CD1c-positive myeloid dendritic cell (primary cell): ENCODE results near the gene DLGAP3.
"Not testable (repeated sequence)": the region's sequence is repeated elsewhere in the genome, so short reads cannot be mapped to it uniquely, and the experiment has no call there.

ENCODE experiments used
- DNase-seq: peaks from one replicate; pipeline ENCODE4 v3.0.0-alpha.2; 2016; ENCODE audit errors: extremely low spot score

DLGAP3 gene

DNA sequence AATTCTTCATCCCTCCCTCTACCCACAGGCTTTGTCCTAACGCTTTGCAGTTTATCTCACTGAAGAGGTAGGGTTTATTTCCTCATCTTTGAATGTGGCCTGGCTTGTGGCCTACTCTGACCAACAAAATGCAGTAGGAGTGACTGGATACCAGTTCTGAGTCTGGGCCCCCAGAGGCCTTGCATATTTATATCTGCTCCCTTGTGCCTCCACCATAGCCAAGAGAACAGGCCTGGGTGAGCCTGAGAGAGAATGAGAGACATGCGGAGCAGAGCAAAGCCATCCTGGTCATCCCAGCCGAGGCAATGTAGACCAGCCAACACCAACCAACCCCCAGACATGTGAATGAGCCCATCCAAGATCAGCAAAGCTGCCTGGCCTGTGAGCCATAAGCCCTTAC, 100.2 kb downstream of the DLGAP3 start:
- no peak for DNase-seq

GRCh38 chr1:34828611-34829010, 100.8 kb downstream of the DLGAP3 start:
- no peak for DNase-seq

GRCh38 chr1:34827341-34827941, 102.0 kb downstream of the DLGAP3 start:
- DNase-seq, result no peak

DNA sequence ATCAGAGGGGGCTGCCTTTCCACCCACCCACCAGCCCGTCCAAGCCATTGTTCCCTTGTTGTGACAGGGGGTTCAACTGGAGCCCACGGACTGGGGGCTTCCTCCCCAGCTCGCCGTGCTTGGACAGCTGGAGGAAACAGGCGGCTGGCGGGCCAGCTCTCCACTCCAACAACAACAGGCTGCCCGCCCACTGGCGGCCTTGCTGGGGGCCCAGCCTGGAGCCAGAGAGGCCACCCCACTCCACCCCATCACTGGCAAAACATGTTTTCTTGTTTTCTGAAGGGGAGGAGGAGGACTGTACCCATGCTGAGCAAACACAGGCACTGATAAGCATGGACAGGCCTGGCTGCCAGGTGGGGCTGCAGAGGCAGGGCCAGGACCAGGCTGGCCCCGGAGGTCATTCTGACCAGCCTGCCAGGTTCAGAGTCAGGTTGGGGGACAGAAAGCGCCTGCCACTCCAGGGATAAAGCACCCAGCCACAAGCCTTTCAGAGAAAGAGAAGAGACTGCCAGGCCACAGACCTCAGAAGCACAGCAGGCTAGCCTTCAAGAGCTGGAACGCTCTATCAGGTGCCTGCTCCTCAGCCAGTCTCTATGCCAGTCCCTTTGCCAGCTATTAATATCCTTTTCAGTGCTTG, 103.9 kb downstream of the DLGAP3 start:
- DNase-seq, result no peak

DNA sequence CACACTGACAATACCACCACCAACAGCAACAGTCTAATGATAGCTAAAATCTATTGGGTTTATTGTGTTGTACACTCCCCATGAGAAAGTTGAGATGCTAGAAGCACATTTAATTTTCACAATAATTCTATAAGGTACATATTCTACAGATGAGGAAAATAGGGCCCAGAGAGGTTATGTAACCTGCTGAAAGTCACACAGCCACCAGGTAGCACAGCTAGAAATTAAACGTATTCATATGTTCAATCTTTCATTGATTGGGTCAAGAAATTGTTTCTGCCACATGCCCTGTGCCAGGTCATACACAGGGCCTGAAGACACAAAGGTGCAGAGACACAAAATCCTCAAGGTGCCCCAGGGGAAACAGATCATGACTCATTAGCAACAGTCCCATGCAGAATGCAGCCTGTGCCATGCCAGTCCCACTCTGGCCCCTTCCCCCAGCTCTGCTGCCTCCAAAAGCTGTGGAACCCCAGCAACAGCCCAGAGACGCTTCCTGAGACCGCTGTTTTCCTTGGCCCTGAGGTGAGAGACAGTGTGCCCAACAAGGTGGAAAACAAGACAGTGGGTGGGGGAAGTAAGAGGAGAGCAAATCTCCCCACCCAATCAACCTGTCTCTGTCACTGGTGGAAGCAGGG, 104.5 kb downstream of the DLGAP3 start:
- DNase-seq, result no peak

- DNase-seq, result no peak
Measured at GRCh38 chr1:34822202-34822601, 107.2 kb downstream of the DLGAP3 start.

DNA sequence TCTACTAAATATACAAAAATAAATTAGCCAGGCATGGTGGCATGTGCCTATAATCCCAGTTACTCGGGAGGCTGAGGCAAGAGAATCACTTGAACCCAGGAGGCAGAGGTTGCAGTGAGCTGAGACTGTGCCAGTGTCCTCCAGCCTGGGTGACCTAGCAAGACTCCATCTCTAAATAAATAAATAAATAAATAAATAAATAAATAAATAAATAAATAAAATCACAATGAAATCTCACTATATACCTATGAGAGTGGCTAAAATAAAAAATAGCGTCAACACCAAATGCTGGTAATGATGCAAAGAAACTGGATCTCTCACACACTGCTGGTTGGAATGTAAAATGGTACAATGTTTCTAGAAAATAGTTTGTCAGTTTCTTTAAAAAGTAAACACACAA, 110.6 kb downstream of the DLGAP3 start:
- DNase-seq, result not testable (repeated sequence)

GRCh38 chr1:34816778-34817177, 112.7 kb downstream of the DLGAP3 start:
- no peak for DNase-seq

DNA sequence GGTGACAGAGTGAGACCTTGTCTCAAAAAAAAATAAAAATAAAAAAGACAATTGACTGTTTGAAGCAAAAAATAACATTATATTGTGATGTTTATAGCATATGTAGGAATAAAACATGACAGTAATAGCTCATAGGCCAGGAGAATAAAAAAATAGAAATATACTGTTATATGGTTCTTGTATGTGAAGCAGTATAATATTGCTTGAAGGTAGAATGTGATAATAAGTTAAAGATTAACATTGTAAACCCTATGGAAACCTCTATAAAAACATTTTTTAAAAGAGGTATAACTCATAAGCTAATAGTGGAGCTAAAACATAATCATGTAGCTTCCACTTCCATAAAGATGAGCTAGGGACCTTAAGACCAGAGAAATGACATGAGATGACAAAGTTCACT, 113.1 kb downstream of the DLGAP3 start:
- DNase-seq, result no peak
